AG08395 (cell line): ENCODE measurements around the gene AMPH.

Source experiments
- DNase-seq: peaks from one replicate; pipeline ENCODE4 v3.0.0; 2012; ENCODE audit warnings: mixed read lengths, low spot score

AMPH gene

GRCh38 chr7:38630720-38631673 lies at the start of gene AMPH:
AMPH (minus strand) TSS chr7:38631373; CDS start chr7:38631351, 22 bp downstream.
- DNase-seq: peak; percentile 67

- no peak for DNase-seq
Observed at GRCh38 chr7:38679419-38679818, 48.2 kb upstream of the AMPH start.

DNA sequence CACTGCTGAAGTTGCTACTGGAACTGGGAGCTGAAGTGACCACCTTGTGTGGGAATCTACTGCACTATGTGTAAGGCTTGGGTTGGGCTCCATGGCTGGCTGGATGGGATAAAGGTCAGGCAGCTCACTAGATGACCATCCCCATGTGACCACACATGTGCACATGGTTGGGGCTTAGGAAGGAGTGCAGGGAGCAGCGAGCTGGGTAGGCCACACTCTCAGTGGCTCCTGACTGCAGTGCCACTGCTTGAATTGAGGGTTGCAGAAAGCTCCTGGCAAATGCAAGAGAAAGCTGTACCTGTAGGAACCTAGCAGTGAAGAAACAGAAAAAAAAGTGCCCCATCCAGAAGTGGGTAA lies 47.5 kb upstream of the AMPH start:
- no peak for DNase-seq

GRCh38 chr7:38677981-38678697 lies 47.0 kb upstream of the AMPH start:
- no peak for DNase-seq

- DNase-seq: no peak
Observed at GRCh38 chr7:38675494-38676106, 44.4 kb upstream of the AMPH start.

- DNase-seq: no peak
Observed at GRCh38 chr7:38674513-38674912, 43.3 kb upstream of the AMPH start.

DNA sequence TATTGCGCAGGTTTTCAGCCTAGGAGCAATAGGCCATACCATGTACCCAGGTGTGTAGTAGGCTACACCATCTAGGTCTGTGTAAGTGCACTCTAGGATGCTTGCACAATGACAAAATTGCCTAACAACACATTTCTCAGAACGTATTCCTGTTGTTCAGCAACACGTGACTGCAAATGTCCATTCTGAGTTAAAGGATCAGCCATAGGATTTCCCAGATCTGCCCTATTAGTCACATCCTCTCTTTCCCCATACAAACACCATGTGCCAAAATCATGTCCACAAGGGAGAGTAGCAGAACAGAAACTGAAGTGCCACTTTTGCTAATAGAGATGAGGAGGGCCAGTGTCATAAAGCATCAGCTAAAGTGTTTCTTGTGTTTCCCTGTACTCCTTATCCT lies 42.6 kb upstream of the AMPH start:
- peak; percentile 76 for DNase-seq

DNA sequence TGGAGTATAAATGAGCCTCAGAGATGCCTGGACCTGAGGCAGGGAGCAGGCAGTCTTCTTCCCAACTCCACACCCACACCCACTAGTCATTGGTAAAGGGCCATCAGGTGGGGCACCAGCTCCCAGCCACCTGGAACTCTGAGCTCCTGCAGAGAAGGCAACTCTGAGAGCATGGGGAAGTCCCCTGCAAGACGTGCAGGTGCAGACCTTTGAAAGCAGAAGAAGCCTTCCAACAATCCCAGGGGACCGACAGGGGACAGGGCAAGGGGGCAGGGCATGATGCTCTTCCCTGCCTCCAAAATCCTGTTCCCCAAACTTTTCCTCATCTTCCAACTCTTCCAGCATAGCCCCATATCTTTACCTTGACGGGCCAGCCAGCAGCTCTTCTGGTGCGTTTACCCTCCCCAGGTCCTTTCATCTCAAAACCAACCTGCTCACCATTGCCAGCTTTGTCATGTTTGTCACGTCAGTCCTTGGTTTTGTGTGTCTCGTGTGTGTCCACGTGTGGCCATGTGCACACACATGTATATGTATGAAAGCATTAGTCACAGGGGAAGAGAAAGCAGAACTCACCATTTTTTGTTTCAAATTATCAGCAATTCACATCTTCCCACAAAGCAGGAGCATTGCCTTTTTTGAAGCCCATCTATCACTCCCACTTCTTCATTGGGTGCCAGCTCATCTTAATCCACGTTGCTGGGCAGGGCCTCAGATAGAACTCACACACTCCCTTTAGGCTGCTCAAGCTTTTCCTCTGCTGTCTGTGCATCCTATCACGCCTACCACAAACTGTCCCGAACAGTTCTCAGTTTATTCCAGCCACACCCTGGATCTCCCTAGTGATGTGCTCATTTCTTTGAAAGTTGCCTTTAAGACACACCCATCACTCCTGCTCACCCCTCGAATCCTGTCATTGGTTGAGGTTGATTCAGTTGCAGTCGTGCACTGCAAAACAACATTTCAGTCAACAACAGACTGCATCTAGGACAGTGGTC lies 41.0 kb upstream of the AMPH start:
- no peak for DNase-seq

DNA sequence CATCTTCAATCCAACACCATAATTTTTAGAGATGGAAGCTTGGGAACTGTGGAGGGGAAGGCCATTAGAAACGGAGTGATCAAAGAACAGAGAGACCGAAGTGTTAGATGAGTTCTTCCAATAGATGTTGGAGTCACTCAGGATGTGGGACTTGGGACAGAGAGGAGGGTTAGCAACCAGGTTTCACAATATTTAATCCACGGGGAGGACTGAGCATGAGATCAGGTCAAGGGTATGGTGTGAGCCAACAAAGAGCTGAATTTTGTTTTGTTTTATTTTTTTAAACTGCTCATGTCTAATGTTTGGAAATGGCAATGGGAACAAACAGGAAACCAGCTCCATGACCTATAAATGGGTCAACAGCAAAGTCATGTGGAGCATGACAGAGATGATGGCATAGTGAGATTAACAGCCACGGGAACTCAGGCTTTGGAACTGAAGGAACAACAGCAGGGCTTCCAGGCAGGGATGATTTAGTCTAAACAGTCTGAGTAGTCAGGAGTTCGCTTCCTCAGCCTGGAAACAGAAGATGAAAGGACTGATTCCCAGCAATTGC lies 38.9 kb upstream of the AMPH start:
- DNase-seq: no peak

DNA sequence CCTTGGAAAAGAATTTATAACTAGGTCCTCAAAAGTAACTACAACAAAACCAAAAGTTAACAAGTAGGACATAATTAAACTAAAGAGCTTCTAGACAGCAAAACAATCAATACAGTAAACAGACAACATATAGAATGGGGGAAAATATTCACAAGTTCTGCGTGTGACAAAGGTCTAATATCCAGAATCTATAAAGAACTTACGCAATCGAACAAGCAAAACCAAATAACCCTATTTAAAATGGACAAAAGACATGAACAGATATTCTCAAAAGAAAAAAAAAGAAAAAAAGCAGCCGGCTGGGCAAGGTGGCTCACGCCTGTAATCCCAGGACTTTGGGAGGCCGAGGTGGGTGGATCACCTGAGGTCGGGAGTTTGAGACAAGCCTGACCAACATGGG lies 33.8 kb upstream of the AMPH start:
- no peak for DNase-seq

- DNase-seq: peak; percentile 66
Observed at GRCh38 chr7:38660427-38661099, 29.4 kb upstream of the AMPH start.

DNA sequence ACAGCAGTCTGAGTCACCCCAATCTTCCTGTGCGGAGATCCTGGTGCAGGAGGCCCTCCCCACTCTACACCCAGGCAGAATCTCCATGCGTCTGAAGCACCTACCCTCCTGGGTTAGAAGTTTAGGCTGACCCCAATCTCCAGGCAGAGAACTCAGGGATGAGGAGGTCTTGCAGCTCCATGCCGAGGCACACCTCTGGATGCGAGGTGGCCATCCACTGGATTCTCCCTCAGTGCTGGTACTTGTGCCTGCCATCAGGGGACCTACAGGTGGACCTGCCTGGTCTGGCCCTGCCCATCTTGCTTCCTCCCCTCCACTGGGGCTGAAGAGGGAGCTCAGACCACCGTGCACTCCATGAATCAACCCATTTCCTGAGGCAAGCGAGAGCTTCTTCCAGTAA lies 28.8 kb upstream of the AMPH start:
- DNase-seq: no peak

- no peak for DNase-seq
Observed at GRCh38 chr7:38658921-38659320, 27.7 kb upstream of the AMPH start.

DNA sequence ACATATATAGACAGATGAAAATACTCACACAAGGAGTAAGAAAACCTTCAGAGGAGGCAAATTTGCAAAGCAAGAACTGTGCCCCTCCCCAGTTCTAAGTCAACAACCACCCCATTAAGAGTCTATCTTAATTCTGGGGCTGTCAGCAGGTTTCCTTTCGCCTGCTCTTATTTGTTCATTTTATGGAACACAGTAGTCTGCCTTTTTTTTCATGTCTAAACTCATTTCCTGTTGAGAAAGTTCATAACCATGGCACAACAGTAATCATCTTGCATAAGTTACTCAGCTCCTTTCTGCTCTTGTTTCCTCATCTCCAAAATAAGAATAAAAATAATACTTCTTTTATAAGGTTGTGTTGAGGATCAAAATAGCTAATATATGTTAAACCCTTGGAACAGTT lies 25.8 kb upstream of the AMPH start:
- no peak for DNase-seq

DNA sequence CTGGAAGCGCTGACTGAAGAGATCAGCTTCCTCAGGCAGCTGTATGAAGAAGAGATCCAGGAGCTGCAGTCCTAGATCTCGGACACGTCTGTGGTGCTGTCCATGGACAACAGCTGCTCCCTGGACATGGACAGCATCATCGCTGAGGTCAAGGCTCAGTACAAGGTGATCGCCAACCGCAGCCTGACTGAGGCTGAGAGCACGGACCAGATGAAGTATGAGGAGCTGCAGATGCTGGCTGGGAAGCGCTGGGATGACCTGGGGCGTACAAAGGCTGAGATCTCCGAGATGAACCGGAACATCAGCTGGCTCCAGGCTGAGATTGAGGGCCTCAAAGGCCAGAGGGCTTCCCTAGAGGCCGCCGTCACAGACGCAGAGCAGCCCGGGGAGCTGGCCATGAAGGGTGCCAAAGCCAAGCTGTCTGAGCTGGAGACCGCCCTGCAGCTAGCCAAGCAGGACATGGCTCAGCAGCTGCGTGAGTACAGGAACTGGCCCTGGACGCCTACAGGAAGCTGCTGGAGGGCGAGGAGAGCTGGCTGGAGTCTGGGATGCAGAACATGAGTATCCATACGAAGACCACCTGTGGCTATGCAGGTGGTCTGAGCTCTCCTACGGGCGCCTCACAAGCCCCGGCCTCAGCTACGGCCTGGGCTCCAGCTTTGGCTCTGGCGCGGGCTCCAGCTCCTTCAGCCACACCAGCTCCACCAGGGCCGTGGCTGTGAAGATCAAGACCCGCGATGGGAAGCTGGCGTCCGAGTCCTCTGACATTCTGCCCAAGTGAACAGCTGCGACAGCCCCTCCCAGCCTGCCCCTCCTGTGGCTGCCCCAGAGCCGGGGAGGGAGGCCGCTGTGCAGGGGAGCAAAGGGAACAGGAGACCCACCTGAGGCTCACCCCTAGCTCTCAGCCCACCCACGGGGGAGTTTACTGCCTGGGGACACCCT lies 24.9 kb upstream of the AMPH start:
- DNase-seq: no peak

DNA sequence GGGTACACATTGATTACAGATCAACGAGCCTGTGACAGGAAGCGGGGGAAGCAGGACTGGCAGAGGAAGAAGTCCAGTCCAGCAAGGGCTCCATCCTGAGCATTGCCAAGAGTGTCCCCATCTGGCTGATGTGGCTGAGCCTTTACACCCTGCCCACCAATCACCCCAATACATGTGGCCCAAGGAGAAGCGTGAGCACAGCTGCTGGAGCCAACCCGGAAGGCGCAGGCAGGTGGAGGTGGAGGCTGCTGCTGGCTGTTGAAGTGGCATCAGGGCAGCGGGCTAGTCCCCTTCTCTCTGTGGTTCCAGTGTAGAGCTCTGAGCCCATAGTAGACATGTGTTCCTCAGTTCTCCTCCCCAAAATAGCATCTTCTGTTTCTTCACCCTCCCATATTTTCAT lies 6.8 kb upstream of the AMPH start:
- no peak for DNase-seq

DNA sequence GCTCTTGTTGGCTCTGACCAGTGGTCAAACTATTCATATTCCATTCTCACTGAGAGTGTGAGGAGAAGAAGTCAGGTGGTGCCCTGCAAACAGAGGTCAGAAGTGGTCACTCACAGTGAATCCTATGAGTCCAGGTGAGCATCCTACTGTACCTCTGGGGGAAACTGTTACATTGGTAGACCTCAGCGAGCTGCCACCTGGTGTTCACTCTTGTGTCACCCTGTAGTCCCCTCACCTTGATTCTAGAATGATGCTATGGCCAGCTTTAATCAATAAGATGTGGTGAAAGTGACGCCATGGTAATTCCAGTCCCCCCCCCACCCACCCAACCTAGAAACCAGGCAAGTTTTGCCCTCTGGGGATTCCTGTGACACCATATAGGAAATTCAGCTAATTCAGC lies 1.2 kb upstream of the AMPH start:
- DNase-seq: no peak

DNA sequence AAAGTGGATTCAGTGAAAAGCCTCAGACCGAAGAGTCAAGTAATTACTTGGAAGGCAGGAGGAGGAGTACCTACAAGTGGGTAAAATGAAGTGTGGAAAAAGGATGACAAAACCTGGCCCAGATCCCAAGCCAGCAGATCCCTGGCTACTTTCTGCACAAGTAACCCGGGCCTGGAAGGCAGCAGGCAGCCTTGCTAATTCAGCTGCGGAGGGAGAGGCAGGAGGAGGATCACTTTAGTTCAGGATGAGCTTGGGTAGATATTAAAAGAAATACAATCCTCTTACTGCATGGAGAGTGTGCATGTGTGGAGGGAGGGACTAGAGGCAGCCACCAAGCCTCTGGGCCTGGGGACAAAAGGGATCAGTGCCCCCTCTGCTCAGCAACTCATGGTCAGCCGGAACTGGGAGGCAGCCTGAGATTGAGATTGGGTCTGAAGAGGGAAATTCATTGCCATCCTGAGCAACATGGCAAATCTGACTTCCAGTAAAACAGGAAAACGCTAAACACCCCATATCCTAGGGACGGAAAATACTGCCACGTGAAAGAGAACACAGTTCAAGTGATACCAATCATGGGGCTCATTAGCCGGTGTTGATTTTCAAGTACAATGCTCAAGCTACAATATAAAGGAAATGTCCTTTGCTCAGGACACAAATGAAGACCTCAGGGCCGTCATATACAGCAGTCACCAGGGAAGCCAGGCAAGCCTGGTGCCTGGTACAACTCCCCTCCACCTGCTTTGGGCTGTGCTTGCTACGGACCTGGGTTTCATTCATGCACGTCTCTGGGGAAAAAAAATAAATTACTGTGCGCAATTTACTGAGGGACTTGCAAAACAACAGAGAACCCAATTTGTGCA lies 1.3 kb downstream of the AMPH start:
- DNase-seq: peak; percentile 38
